Memory B cell (primary cell): Measurements from ENCODE around the gene POLR2M.

Experiments used
- ATAC-seq: fragments of 150-1000 bp; cut with Tn5 transposase; 2 replicates; pipeline ENCODE4 v1.10.0; 2021; ENCODE audit warnings: low read depth, mild to moderate bottlenecking, moderate library complexity
- DNase-seq, 2 donors: peaks; one replicate each; pipeline ENCODE4 v3.0.0; 2022; ENCODE audit warnings: low spot score in 2 of 2
- H3K27ac Mint-ChIP-seq: one replicate; pipeline ENCODE4 v1.8.0; 2022; ENCODE audit warnings: mild to moderate bottlenecking, moderate library complexity, mixed read lengths
- H3K27me3 Mint-ChIP-seq: one replicate; pipeline ENCODE4 v1.8.0; 2022; ENCODE audit warnings: mixed read lengths
- H3K36me3 Mint-ChIP-seq: one replicate; pipeline ENCODE4 v1.8.0; 2022; ENCODE audit warnings: mild to moderate bottlenecking, mixed read lengths
- H3K4me1 Mint-ChIP-seq: one replicate; pipeline ENCODE4 v1.8.0; 2022; ENCODE audit warnings: mixed read lengths
- H3K4me3 Mint-ChIP-seq: one replicate; pipeline ENCODE4 v1.8.0; 2022; ENCODE audit warnings: mild to moderate bottlenecking, moderate library complexity, mixed read lengths
- H3K9me3 Mint-ChIP-seq: one replicate; pipeline ENCODE4 v1.8.0; 2022; ENCODE audit warnings: mixed read lengths

POLR2M gene

DNA sequence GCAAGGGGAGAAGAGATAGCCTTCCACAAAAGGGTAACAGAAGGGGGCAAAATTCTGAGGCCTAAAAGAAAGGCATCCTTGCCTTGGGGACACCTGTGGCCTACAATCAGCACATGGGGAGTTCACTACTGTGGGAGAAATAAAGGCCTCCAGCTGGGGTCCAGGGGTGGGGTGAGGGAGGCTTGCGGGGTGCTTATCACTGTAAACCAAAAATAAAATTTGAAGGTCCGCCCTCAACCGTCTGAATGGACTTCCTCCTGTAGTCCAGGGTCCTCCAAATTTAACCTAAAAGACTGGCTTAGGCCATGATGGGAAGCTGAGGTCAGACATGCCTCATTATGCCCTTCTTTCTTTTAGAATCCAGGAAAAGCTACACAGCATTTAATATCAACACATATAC, 2.1 kb upstream of the POLR2M start:
- ATAC-seq: no peak
- no peak for DNase-seq
- Mint-ChIP-seq H3K4me1 (peaks cover 11% of the 10 kb centered on the region), H3K9me3 (no peaks in the 10 kb centered on the region), H3K36me3 (peaks cover 1% of the 10 kb centered on the region), H3K4me3 (no peak overlapping the region), H3K27ac (peak overlapping the region; percentile 15), H3K27me3 (peaks cover 9% of the 10 kb centered on the region)

DNA sequence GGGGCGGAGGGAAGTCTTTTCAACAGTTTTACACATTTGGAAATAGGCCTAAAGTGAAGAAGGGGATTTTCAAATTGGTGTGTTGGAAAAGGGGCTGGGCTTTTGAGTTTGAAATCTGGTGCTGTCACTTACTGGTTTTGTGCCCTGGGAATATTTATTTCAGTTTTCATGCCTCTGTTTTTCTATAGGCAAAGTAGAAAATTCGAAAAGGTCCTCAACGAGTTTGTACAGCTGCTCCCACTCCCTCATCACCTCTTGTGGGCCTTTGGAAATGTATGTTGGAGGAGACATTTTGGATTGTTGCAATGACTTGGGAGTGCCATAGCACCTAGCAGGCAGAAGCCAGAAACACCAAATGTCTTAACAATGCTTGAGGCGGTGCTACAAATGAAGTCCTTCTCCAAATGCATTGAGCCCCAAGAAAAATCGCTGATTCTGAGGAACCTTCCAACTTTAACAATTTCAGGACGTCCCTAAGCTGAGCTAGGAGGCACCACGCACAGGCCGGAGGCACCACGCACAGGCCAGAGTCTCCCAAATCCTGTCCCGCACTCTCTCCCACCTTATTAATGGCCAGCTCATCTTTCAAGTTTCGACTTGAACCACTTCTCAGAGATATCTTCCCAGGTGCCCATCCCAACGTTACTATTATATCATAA, 639 bp upstream of the POLR2M start:
- Mint-ChIP-seq H3K27me3 (peaks cover 4% of the 10 kb centered on the region), H3K4me3 (peak overlapping the region; percentile 85), H3K4me1 (peaks cover 18% of the 10 kb centered on the region), H3K36me3 (peaks cover 9% of the 10 kb centered on the region), H3K9me3 (no peaks in the 10 kb centered on the region), H3K27ac (peak overlapping the region; percentile 87)
- DNase-seq: no peak
- no peak for ATAC-seq

DNA sequence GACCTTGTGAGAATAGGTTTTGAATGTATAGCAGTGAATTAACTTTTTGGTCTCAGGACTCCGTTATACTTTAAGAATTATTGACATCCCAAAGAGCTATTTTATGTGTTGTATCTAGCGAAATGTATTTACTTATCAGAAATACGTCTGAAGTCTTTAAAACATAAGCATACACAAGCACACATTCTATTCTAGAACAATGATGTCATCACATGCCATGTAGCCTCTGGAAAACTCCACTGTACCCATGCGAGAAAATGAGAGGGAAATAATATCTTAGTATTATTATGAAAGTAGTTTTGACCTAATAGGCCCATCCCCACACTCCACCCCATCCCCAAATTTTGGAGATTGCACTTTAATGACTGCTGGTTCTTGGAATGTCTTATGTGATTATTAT, 1.5 kb downstream of the POLR2M start:
- Mint-ChIP-seq H3K36me3 (peaks cover 25% of the 10 kb centered on the region), H3K27ac (peak overlapping the region; percentile 87), H3K4me3 (no peak overlapping the region), H3K9me3 (no peaks in the 10 kb centered on the region), H3K4me1 (peaks cover 27% of the 10 kb centered on the region), H3K27me3 (no peaks in the 10 kb centered on the region)
- DNase-seq: no peak
- ATAC-seq: no peak

DNA sequence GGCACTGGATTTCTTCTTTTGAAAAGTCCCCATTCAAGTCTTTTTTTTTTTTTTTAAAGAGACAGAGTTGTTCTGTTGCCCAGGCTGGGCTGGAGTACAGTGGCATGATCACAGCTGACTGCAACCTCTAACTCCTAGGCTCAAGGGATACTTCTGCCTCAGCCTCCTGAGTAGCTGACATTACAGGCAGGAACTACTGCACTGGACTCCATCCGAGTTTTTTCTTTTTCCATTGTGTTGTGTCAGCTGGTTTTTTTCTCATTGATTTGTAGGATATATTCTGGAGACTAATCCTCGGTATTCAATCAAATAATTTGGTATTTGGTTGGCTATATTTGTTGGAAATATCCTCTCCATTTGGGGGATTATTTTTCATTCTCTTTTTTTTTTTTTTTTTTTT, 11.8 kb downstream of the POLR2M start:
- peaks cover 4% of the 10 kb centered on the region for H3K9me3 Mint-ChIP-seq
- H3K27me3 Mint-ChIP-seq: no peaks in the 10 kb centered on the region
- peaks cover 41% of the 10 kb centered on the region for H3K36me3 Mint-ChIP-seq

DNA sequence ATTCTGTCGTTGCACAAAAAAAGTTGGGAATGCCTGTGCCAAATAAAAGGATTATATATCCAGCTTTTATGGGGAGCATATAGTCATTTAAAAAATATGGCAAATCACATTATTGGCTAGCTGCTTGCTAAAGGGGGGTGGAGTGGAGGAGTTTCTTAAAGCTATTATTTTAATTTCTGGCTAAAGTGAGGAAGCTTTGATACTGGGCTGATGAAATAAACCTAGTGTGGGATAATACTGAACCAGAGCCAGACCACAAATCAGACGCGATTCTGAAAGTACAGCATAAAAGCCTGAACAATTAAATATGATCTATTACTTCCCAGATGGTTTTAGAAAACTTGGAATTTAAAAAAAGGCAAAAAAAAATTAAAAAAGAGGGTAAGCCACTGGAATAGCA, 14.4 kb downstream of the POLR2M start:
- H3K27me3 Mint-ChIP-seq: no peaks in the 10 kb centered on the region

More for the DNA sequence above, 11.8 kb downstream of the POLR2M start:
- no peak overlapping the region for H3K27ac Mint-ChIP-seq
- peaks cover 2% of the 10 kb centered on the region for H3K4me1 Mint-ChIP-seq
- DNase-seq (no peak), ATAC-seq (no peak)
- no peak overlapping the region for H3K4me3 Mint-ChIP-seq

DNA sequence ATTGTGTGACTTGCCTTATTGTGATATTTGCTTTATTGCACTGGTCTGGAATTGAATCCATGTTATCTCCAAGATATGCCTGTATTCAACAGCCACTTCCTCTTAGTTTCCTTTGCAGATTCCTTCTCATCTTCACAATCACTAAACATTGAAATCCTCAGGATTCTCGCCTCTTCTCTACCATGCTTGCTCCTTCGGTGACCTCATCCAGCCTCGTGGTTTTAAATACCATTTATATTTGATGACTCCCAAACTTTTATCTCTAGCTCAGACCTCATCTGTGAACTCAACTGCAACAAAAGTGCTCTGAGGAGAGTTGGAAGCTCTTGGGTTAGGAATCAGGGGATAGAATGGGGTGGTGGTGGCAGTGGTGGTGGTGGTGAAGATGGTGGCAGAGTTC, 19.9 kb downstream of the POLR2M start:
- H3K36me3 Mint-ChIP-seq: peaks cover 22% of the 10 kb centered on the region
- no peak for DNase-seq
- no peak for ATAC-seq
- peaks cover 5% of the 10 kb centered on the region for H3K9me3 Mint-ChIP-seq
- H3K4me1 Mint-ChIP-seq: no peaks in the 10 kb centered on the region
- H3K27me3 Mint-ChIP-seq: no peaks in the 10 kb centered on the region
- no peak overlapping the region for H3K4me3 Mint-ChIP-seq
- no peak overlapping the region for H3K27ac Mint-ChIP-seq

More for the DNA sequence above, 14.4 kb downstream of the POLR2M start:
- Mint-ChIP-seq H3K36me3 (peaks cover 42% of the 10 kb centered on the region), H3K4me1 (no peaks in the 10 kb centered on the region), H3K4me3 (no peak overlapping the region), H3K27ac (no peak overlapping the region), H3K9me3 (peaks cover 7% of the 10 kb centered on the region)
- ATAC-seq: no peak
- DNase-seq: no peak

DNA sequence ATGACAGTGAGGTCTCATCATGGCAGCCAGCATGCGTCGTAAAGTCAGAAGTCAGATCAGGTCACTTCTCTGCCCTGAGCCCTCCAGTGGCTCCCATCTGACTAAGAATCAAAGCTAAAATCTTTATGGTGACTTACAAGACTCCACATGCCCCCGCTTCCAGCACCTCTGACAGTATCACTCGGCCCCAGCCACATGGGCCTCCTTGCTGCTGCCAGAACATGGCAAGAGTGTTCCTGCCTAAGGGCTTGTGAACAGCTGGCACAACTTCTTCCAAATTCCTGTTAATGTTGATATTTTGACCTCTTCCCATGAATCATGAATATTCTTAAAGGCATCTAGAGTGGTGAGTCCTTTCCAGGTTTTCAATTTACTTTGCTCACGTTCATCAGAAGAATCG, 20.5 kb downstream of the POLR2M start:
- peaks cover 22% of the 10 kb centered on the region for H3K36me3 Mint-ChIP-seq
- no peaks in the 10 kb centered on the region for H3K4me1 Mint-ChIP-seq
- no peaks in the 10 kb centered on the region for H3K27me3 Mint-ChIP-seq
- no peak for ATAC-seq
- H3K9me3 Mint-ChIP-seq: peaks cover 5% of the 10 kb centered on the region
- H3K4me3 Mint-ChIP-seq: no peak overlapping the region
- no peak overlapping the region for H3K27ac Mint-ChIP-seq
- no peak for DNase-seq

DNA sequence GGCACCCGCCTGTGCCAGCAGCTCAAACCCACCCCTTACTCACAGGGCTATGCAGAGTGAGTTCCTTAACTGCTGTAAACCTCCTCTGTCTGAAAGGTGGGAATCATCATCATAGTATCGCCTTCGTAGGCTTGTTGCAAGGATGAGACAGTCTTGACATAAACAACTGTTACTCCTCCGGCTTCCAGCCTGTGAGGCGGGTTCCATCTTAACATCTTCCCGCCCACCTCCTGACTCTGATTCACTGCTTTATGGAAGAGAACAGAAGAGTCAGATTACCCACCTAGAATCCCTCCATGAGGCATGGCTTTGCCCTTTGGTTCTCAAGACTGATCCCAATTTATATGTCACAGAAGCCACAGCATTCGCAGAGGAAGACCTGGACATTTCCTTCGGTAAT, 21.9 kb downstream of the POLR2M start:
- no peaks in the 10 kb centered on the region for H3K4me1 Mint-ChIP-seq
- H3K9me3 Mint-ChIP-seq: peaks cover 3% of the 10 kb centered on the region
- peaks cover 16% of the 10 kb centered on the region for H3K36me3 Mint-ChIP-seq
- H3K27me3 Mint-ChIP-seq: no peaks in the 10 kb centered on the region
- no peak for DNase-seq
- ATAC-seq: no peak
- H3K27ac Mint-ChIP-seq: no peak overlapping the region
- H3K4me3 Mint-ChIP-seq: no peak overlapping the region

DNA sequence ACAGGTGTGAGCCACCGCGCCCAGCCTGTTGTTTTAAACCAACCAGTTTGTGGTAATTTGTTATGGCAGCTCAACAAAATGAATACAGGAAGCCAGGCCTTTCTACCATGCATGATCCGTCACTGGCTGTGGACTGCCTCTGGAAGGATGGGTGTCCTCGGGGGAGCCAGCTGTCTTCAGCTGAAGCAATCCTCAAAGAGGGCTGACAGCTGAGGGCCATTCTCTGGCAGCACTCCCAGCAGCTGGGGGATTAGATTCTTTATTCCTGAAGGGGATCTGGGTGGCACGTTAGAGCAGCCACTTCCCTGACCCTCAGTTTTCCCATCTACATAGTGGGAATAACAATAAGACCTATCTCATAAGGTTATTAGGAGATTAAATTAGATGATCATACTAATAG, 24.4 kb downstream of the POLR2M start:
- Mint-ChIP-seq H3K36me3 (peaks cover 4% of the 10 kb centered on the region), H3K27me3 (no peaks in the 10 kb centered on the region), H3K4me1 (no peaks in the 10 kb centered on the region), H3K27ac (no peak overlapping the region), H3K4me3 (no peak overlapping the region), H3K9me3 (no peaks in the 10 kb centered on the region)
- DNase-seq: no peak
- ATAC-seq: no peak

DNA sequence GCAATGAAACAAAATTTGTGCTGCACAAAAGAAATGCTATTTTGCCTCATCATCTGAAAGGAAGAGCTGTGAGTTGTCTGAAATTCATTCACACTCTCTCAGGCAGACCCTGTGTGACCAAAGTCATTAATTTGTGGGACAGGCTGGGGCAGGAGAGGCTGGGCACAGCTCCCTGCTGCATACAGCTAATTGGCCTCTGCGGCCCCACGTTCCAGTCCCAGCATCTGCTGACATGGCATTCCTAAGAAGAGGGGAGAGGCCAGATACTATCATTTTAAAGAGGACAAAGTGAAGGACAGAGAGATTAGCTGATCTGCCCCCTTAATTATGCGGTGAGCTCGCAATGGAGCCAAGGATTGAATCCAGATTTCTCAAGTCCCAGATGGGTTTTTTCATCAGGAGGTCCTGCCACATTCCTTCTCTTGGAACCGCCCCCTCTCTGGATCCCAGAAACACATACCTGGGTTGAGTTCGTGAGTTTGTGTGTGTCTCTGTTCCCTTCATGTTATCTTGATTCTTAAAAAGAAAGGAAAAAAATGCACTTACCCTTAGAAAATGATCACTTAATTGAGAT, 25.1 kb downstream of the POLR2M start:
- Mint-ChIP-seq H3K27ac (no peak overlapping the region), H3K27me3 (no peaks in the 10 kb centered on the region), H3K9me3 (no peaks in the 10 kb centered on the region), H3K4me1 (no peaks in the 10 kb centered on the region), H3K4me3 (no peak overlapping the region), H3K36me3 (peaks cover 4% of the 10 kb centered on the region)
- ATAC-seq (no peak), DNase-seq (no peak)

DNA sequence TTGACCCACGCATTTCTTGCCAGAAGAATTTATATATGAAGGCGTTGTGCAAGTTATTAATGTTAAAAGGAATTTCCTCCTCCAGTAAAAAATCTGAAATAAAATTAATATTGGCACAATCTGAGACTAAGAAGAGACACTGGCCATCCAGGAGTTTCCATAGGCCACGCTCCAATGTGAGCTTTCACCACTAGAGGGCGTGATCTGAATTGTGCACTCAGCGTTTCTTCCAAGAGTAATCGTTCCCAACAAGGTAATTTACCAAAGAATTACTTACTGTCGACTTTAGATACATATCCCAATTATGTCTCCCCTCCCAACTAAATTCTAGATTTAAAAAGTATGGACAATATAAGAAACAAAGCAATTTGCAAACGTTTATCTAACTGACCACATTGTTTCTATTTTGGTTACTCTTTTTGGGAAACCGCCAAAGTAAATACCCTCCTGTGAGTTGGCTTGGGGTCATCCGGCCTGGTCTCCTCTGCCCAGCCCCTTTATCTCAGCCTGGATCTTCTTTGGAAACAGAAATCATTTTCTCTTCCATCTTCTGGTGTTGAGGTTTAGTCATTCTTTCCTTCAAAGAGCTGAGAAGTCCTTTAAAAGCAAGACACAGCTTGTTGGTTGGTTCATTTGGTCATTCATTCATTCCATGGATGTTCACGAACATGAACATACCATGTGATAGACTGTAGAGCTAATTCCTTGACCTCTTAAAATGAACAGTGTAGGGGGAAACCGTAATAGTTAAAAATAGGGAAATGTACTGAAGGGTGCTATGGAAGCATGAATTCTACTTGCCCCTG, 26.2 kb downstream of the POLR2M start:
- ATAC-seq: no peak
- Mint-ChIP-seq H3K9me3 (no peaks in the 10 kb centered on the region), H3K4me1 (no peaks in the 10 kb centered on the region), H3K36me3 (peaks cover 4% of the 10 kb centered on the region), H3K27me3 (no peaks in the 10 kb centered on the region), H3K4me3 (no peak overlapping the region), H3K27ac (no peak overlapping the region)
- DNase-seq: peak; percentile 31 to 33

DNA sequence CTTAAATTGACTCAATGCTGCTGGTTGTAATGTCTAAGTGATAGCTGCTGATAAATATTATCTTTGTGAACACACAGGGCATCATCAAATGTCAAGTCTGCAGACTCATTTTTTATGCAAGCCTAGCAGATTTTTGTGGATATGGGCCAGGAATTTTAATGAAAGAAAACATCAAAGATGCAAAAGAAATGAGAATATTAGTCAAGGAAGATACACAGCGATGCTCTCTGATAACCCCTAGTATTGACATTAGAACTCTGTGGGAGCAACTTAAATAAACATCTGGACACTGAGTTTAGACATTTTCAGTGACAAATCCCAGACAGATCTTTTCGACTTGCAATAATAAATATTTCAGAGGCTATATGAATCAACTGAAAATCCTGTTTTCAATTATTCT, 28.3 kb downstream of the POLR2M start:
- DNase-seq (no peak), ATAC-seq (no peak)
- Mint-ChIP-seq H3K4me3 (no peak overlapping the region), H3K9me3 (no peaks in the 10 kb centered on the region), H3K27me3 (no peaks in the 10 kb centered on the region), H3K27ac (no peak overlapping the region), H3K4me1 (no peaks in the 10 kb centered on the region), H3K36me3 (peaks cover 4% of the 10 kb centered on the region)

DNA sequence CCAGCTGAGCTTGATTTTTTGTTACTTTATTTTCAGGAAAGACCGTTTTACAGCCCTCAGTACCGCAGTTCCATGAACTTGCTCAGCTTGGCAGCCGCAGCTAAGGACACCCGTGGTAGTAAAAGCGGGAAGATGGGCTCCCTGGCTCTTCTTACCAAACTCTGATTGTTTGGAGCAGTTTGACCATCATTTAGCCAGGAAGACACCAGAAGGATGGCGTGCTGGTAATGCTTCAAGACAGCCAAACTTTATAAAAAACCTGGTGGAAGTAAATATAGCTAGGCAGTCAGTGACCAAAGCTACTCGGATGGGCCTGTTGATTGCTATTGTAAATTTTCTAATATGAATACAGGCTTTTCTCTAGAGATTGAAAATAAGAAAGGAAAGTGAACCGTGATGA, 28.9 kb downstream of the POLR2M start:
- DNase-seq (no peak), ATAC-seq (no peak)
- no peaks in the 10 kb centered on the region for H3K9me3 Mint-ChIP-seq

DNA sequence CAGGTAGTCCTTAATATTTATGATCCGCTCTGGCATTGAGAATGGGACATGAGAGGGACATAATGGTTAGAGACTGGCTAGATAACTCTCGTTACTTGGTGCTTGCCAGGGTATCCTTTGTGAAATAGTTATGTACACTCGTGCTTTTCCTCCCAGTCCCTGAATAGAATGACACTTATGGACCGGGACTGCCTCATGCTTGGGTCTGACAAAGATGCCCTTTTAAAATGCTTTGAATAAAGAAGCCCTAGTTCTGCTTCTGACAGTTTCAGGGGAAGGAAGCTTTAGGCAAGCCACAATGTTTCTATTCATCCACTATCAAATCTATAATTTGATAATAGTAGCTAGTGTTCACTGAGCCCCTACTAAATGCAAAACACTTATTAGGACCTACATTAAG, 29.4 kb downstream of the POLR2M start:
- H3K4me1 Mint-ChIP-seq: no peaks in the 10 kb centered on the region
- no peak overlapping the region for H3K4me3 Mint-ChIP-seq
- peaks cover 4% of the 10 kb centered on the region for H3K36me3 Mint-ChIP-seq
- no peak overlapping the region for H3K27ac Mint-ChIP-seq
- no peaks in the 10 kb centered on the region for H3K27me3 Mint-ChIP-seq
- H3K9me3 Mint-ChIP-seq: no peaks in the 10 kb centered on the region
- ATAC-seq (no peak), DNase-seq (no peak)

More for the DNA sequence above, 28.9 kb downstream of the POLR2M start:
- Mint-ChIP-seq H3K27me3 (no peaks in the 10 kb centered on the region), H3K4me1 (no peaks in the 10 kb centered on the region), H3K27ac (no peak overlapping the region), H3K4me3 (no peak overlapping the region), H3K36me3 (peaks cover 4% of the 10 kb centered on the region)
